ENCODE results near the gene CCNQ.

The CCNQ gene

GRCh38 chrX:153588782-153589446 is 10.0 kb downstream of the CCNQ start:
- DNase-seq (ENCODE audit: low spot score): no peak

GRCh38 chrX:153588021-153588781 is 10.7 kb downstream of the CCNQ start:
- TF ChIP-seq, protein P1, sequence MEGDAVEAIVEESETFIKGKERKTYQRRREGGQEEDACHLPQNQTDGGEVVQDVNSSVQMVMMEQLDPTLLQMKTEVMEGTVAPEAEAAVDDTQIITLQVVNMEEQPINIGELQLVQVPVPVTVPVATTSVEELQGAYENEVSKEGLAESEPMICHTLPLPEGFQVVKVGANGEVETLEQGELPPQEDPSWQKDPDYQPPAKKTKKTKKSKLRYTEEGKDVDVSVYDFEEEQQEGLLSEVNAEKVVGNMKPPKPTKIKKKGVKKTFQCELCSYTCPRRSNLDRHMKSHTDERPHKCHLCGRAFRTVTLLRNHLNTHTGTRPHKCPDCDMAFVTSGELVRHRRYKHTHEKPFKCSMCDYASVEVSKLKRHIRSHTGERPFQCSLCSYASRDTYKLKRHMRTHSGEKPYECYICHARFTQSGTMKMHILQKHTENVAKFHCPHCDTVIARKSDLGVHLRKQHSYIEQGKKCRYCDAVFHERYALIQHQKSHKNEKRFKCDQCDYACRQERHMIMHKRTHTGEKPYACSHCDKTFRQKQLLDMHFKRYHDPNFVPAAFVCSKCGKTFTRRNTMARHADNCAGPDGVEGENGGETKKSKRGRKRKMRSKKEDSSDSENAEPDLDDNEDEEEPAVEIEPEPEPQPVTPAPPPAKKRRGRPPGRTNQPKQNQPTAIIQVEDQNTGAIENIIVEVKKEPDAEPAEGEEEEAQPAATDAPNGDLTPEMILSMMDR (IDR thresholded peaks at IDR 0.05; ENCODE audit: extremely low read depth, missing control alignments): no peak
- no peak for DNase-seq (ENCODE audit: low spot score)

More at GRCh38 chrX:153588782-153589446, 10.0 kb downstream of the CCNQ start:
- TF ChIP-seq, protein P1 (IDR thresholded peaks at IDR 0.05; ENCODE audit: extremely low read depth, missing control alignments): no peak

GRCh38 chrX:153587342-153587741 is 11.6 kb downstream of the CCNQ start:
- TF ChIP-seq, protein P1 (IDR thresholded peaks at IDR 0.05; ENCODE audit: extremely low read depth, missing control alignments): no peak
- no peak for DNase-seq (ENCODE audit: low spot score)

- TF ChIP-seq, protein P1 (IDR thresholded peaks at IDR 0.05; ENCODE audit: extremely low read depth, missing control alignments): no peak
- no peak for DNase-seq (ENCODE audit: low spot score)
Observed at GRCh38 chrX:153585827-153586226, 13.1 kb downstream of the CCNQ start.

DNA sequence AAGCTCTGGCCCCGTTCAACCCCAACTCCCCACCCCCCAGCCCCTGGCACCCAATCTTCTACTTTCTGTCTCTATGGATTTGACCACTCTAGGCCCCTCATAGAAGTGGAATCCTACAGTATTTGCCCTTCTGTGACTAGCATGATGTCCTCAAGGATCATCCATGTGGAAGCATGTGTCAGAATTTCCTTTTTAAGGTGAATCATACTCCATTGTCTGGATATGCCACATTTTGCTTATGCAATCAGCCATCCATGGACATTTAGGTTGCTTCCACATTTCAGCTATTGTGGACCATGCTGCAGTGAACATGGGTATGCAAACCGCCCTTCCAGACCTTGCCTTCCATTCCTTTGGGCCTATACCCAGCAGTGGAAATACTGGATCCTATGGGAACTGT is 15.5 kb downstream of the CCNQ start:
- no peak for DNase-seq (ENCODE audit: low spot score)
- TF ChIP-seq, protein P1 (IDR thresholded peaks at IDR 0.05; ENCODE audit: extremely low read depth, missing control alignments): no peak

DNA sequence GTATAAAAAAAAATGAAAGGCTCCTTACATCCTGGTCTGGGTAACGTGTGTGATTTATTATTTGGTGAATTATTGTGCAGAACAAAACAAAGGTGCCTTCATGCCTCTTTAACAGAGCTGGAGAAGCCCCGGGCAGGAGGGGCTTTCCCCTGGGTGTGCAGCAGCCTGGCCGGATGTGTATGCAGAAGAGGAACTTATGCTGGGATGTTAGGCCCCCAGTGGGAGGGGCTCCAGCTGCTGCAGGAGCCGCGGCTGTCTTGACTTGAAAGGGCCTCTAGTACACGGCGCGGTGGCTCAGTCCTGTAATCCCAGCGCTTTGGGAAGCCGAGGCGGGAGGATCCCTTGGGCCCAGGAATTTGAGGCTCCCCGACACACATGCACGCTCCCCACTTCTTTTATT is 16.0 kb downstream of the CCNQ start:
- peak; percentile 89 for DNase-seq (ENCODE audit: low spot score)
- TF ChIP-seq, protein P1 (IDR thresholded peaks at IDR 0.05; ENCODE audit: extremely low read depth, missing control alignments): no peak

DNA sequence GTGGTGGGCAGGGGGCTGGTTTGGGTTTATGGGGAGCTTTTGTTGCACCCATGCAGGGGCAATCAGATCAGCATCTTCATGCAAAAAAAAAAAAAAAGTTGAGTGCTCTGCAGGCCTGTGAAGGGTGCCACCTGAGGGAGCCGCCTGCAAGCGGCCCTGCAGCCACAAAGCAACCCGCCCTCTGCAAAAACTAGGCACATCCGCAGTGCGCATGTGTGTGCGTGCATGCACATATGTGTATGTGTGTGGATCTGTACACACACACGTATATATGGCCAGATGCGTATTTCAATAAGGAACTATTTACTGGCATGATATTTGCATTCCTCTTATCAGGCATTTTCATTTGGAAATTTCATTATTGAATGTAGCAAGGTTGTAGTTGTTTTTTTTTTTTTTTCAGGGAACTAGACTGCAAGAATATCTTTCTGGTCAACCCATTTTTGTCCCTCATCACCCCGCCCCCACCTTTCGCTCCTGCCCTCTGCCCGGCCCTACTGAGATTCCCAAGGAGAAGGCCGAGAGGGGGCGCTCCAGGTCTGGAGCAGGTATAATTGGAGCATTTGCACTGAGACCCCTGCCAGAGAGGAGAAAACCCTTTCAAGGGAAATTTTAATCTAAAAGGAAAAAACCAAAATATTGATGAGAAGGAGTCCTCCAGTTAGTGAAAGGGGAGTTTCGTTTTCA is 18.1 kb downstream of the CCNQ start:
- DNase-seq (ENCODE audit: low spot score): no peak

More for the DNA sequence above, 18.1 kb downstream of the CCNQ start:
- TF ChIP-seq, protein P1 (IDR thresholded peaks at IDR 0.05; ENCODE audit: extremely low read depth, missing control alignments): no peak

All from GM20000 (cell line).